DLD1 (cell line): ENCODE data around the gene ATRN.

ENCODE experiments used
- in situ Hi-C: cut with HindIII; loops from 2 replicates; pipeline ENCODE4 v1.10.0; 2017; ENCODE audit warnings: low sequenced_read_pairs

Gene ATRN

DNA sequence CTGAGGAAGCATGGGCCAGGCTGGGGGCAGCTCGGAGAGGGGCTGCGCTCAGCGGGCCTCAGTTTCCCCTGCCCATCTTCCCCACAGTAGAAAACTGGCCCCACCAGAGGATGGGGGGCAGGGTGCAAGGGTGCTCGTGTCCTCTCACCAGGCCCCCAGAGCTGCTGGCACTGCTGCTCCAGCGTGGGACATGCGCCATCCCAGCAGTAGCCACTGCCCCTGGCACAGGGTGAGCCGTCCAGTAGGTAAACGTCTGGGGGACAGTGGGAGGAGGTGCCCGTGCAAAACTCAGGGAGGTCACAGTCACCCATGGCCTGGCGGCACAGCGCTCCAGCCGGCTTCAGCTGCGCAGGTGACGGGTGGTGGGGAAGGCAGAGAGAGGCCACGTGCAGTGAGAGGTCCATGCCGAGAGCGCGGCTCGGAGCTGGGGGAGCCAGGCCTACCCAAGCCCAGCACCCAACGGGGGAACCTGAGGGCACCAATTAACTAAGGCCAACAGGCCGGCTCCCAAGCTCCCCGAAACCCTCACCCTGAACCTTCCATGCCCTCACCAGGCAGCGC is 201.2 kb downstream of the ATRN start:
- in situ Hi-C loops, result no loop called here

DNA sequence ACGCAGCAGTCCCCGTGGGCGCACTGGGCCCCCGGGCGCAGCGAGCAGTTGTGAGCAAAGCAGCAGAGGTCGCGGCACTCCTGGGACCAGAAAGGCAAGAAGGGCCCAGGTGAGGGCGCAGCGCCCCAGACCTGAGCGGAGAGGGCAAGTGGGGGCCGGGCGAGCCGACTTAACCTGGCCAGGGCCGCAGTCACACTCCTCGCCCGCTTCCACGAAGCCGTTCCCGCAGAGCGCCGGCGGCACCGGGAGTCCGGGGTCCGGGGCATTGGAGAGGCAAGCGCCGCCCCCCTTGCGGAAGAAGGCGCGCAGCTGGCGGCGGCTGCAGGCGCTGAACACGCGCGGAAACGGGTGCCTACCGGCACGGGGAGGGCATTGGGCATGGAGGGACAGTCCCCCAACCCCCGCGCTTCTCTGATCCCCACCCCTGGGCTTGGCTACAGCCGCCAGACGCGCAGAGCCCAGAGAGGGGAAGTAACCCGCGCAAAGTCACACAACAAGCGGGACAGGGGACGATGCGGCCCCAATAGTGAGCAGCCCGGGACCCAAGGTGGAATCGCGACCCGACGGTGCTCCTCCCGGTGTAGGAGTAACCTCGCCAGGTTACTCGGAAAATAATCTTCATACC is 201.8 kb downstream of the ATRN start:
- in situ Hi-C loops, result no loop called here

DNA sequence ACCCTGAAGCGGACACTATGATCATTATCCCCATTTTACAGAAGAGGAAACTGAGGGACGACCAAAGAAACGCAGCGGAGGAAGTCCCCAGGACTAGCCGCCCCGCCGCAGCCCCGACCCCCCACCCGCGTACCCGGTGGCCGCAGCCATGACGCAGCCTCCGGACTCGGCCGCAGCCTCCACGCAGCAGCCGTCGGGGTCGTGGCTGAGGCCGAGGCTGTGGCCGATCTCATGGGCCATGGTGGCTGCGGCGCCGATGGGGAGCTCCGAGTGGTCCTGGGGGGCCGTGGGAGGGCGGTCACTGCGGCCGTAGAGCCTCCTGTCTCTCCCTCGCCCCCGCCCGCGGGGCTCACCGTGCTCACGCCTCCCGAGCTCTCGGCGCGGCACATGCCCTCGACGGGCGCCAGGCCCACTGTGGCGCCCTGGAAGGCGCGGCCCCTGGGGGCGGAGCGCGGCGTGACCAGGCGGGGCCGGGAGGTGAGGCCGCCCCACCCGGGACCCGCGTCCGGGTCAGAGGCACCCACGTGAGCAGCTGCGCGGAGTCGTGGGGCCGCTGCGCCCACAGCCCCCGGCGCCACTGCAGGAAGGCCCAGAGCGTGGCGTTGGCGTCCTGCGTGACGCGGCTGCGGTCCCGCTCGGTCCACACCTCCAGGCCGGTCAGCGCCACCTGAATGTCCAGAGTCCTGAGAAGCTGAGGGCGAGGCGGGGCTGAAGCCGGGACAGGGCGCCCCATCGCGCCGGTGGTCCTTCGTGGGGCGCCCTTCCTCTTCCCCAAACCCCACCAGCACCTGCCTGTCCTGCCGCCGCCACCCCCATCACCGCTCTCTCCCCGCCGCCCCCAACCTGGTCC is 202.6 kb downstream of the ATRN start:
- in situ Hi-C loops, result no loop called here

DNA sequence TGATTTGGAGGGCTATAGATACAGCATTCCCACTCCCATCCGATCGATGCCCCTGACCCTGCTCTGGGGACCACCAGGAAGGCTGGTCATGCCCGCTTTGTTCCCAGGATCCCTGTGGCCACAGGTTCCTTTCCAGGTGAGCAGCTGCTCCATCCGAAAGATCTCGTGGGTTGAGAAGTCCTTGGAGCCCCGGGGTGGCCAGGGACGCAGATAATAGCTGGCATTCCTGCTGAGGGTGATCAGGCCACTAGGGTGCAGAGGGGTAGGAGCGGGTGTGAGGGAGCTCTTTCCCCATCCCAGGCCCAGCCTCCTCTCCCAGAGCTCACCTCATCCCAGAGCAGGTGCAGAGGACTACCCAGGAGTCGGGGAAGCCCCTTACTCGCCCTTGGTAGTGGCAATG is 203.6 kb downstream of the ATRN start:
- in situ Hi-C loops, result no loop called here

DNA sequence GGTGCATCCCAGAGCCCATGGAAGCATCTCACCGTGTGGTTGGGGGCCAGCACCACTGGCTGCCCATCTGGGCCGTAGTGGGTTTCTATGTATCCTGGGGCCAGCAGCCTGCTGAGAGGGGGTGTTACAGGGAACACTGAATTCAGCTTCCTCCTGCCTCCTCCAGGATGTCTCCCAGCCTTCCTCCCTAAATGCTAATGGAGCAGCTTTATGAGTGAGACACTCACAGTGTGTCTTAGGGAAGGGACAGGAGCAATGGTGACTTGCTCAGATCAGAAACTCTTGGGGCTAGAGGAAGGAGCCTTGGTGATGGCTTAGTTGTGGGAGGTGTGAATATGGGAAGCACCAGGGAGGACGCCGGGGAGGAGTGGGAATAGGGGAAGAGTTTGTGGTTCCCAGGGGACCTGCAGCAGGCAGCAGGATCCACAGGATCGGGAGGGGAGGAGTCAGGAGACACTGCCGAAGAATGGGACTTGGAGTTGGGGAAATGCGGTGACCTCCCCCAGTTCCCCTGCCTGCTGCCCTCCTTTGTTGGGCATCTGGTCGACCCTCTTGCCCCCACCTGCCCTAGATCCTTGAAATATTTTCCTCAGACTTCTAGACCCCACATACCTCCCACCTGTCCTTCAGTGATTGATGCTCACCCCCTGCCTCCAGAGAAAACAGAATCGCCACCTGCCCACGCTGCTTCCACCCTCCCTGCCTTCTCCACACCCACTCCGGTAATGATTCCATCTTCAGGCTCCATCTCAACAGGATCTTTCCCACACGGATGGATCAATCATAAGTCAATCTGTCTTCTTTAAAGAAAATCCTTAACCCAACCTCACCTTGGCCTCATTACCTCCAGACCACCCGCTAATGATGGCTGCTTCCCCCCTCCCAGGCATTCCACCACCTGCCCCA is 204.4 kb downstream of the ATRN start:
- in situ Hi-C loops, result no loop called here

DNA sequence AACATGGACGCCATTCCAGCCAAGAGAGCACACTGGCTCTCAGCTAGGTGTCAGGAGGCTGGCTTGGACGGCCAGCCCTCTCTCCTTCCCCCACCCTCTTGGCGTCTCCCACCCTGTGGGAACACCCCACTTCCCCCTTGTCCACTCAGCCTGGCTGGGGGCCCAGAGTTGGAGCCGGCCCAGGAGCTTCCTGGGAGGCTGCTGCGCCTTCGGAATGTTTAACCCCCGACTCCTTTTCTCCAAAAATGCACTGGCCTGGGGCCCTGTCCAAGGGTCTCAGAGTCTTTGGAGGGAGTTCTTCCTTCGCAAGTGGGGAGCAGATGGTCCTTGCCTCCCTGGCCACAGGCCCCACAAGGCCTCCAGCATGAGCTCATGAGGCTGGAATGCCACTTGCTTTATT is 206.9 kb downstream of the ATRN start:
- in situ Hi-C loops, result no loop called here

DNA sequence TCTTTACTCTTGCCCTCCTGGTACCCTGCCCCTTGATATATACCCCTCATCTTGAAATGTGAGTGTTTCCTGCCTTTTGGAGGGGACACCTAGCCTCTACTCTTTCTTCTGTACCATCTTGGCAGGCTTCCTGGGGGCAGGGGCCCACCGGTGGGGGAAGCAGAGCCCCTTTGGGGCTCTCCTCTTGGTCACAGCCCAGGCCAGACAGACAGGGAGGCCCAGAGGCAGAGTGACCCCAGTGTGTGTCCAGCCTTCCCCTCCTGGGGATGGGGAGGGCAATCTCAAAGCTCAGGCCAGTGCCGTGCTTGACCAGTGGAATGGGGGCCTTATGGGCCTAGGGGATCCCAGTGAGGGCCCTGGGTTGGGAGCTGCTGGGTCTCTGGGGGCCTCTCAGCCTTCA is 207.4 kb downstream of the ATRN start:
- in situ Hi-C loops, result no loop called here

DNA sequence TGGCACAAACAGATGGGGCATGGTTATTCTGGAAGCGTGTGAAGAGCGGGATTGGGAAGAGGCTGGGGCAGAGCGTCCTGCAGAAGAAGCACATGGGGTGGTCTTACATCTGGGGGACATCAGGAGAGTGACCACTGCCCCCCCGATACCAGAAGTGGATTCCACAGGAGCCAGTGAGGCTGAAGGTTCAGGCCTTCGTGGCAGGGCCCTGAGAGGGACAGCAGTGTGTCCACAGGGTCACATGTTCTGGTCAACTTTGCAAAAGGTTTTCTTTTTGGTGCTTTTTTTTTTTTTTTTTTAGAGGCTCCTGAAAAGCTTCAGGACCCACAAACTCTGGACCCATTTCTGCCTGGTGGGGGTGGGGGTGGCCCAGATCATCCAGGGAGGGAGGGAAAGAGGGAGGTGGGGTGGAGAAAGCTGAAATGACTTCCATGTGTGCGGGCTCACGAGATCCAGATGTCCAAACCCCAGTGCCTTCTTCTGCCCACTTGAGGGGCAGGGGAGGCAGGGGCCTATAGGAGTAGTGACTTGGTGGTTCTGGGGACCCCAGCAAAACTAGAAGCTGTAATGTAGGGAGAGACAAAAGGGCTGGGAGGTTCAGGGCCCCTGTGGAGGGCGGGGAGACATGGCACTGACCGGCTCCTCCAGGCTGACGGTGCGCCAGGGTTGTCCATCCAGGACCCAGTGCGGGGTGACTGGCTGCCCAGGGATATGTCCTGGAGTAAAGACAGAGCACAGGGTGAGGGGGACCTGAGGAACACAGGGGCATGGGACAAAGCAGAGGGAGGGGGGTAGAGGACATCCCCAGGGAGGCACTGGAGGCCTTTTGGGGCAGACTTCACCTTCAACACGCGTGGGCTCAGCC is 208.3 kb downstream of the ATRN start:
- in situ Hi-C loops, result no loop called here

DNA sequence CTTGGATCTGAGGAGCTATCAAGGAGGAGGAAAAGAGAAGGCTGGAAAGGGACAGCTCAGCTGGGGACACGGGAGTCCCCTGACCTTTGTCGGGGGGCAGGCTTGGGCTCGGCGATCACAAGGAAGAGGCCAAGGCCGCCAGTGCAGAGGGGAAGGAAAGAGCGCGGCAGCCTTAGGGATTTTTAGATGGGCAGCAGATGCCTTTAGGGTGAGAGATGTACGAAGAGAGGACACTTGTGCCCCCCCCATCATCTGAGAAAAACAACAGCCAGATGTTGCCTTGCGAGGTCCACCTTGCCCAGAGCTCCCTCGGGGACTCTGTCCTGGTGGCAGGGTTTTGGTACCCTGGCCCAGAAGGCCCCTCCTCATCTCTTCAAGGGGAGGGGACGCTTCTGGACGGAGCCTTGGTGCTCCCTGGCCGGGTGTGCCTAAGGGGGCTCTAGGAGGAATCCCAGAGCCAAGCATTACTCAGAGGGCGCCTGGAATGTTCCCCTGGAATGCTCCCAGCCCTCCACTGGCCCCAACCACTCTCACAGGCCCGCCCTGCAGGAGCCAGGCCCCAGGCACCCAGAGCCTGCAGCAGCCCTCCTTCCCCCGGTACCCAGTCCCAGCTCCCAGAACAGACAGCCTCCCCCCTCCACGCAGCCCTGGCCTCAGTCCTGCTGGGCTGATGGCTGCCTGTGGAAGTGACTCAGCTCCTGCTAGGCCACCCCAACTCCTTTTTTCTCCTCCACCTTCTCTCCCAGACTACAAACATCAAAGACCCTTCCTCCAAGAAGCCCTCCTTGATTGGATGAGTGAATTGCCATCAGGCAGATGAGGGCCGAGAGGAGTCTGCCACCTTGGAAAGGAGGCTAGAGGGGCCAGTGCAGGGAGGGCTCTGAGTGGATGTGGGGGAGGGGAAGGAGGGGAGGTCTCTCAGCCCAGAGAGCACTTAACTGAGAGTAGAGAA is 209.2 kb downstream of the ATRN start:
- in situ Hi-C loops, result no loop called here

DNA sequence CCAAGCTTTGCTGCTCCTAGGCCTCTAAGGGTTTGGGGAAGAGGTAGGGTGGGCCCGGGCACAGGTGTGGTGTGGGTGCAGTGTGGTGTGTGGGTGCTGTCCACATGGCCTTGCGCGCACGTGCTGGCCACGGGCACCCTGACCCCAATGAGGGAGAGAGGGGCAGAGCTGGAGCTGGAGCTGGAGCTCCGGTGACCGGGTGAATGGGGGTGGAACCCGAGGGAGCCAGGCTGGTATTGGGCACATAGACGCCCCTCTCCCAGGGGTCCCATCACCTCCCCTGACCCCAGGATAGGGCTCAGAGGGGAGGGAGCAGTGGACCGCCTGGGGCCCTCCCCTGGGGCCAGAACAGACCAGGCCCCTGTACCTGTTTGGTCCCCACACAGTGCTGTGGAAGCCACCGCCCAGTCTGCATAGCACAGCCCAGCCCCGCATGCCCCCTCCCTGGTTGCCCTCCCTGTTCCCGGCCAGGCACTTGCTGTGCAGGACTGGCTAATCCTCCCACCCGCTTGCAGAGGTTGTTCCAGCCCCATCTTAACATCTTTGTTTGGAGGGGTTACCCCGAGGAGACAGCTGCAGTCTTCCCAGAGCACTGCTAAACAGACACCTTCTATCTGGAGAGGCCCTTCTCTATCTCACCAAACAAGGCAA is 210.0 kb downstream of the ATRN start:
- in situ Hi-C loops, result no loop called here

DNA sequence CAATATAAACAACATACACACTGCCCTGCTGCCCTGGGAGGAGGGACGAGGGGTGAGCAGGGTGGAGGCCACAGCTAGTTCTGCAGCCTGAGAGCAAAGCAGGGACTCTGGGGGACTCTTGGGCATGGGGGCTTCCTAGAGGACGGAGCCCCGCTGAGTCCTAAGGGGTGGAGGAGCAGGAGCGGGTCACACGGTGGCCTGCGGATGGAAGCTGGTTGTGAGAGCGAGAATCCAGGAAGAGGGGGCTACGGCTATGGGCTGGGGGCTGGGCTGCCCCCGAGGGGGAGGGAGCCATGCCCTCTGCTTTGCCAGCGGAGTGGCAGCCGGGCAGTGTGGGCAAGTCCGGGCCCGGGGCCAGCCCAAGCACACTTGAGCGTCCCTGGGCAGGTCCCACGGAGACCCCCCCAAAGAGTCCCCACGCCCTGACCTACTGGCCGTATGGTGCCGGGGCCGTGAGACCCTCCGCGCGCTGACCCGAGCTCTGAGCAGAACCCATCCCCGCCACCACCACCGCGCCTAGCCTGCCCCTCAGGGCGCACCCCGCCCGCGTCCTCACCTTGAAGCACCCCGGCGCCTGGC is 210.6 kb downstream of the ATRN start:
- in situ Hi-C loops, result no loop called here

DNA sequence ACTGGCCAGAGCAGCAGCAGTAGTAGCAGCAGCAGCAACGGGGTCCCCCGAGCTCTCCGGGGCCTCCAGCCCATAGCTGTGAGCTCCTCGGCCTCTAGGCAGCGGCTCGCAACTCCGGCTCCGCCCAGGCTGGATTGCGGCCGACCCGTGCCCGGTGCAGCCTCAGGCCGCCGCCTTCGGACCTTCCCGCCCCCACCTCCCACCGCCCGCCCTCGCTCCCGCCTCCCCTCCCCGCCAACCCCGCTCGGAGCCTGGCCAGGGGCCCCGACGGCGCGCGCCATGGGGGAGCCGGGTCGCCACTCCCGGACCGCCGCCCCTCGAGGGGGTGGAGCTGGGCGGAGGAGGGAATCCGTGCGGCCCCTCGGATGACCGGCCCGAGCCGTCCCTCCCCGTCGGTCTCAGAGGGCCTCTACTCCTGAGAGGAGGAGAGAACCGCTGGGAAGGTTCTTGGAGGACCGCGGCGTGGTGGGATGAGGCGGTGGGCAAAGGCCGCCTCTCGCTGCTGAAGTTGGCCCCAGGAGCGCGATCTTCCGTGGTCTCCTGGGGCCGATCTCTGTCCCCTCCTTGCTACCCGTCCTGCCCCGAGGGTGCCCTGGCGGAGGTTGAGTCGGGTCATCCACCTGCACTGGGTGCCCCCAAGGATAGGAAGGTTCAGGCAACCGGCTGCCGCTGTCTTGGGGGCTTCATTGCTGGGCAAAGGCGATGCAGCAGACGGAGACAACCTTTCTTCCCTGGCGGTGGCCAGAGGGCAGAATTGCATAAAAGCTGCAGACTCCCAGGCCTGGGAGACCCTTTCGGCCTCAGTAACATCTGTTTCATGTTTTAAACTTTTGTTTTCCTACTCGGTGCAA is 211.3 kb downstream of the ATRN start, which contains the start of gene ADAM33:
Gene ADAM33 (minus strand): TSS at position 80 of the 851 bp plus-strand sequence. CDS start 6 bp downstream, at position 74.
- in situ Hi-C loops, result no loop called here

DNA sequence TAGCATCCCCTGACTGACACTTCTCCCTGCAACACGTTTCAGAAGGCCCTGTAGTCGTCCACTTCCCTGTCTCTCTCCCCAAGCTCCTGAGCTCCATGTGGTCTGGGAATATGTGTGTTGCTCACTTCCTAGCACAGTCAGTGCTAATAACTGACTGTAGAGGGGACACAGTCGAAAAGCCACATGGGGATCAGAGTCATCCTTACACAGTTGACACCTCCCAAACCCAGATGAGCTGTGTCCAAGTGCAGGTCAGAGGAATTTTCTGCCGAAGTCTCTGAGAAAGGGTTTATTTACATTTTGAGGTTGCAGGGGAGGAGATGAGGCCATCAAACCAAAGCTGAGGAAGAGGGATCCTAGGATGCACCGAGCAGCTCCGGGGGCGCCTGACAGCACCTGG is 214.5 kb downstream of the ATRN start:
- in situ Hi-C loops, result no loop called here

DNA sequence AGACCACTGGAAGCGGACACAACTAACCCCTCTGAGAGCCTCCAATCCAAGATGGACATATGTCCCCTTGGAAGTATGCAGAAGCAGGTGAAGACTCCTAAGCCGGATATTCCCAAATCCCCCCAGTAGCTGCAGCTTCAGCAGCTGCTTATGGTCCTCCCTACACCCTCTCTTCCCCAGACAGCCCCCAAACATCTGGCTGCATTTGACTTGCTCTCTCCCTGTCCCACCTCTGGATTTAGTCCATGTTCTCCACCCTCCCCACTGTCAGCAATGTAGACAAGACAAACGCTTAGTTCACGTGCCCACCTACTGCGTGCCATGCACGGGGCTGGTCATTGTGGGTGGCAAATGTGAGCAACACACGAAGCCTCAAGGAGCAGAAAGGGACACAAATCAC is 215.6 kb downstream of the ATRN start:
- in situ Hi-C loops, result no loop called here

DNA sequence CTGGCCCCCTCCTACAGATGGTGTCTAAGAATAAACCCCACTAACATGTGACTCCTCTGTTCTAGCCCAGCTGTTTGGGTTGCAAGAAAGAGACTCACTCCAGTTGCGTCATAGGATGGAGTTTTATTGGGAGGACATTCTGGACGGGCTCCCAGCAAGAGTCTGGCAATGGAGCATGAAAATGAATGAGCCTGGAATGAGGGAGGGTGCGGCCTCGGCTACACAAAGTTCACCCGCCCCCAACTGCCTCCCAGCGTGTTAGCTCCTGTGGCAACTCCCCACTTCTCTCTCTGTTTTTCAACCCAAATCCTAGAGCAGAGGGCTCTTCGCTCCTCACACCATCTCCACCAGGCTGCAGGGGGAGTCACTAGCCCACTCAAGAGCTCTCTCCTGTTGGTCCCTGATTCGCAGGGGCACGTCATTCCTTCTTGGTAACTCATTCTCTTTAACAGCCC is 216.1 kb downstream of the ATRN start:
- in situ Hi-C loops, result no loop called here

DNA sequence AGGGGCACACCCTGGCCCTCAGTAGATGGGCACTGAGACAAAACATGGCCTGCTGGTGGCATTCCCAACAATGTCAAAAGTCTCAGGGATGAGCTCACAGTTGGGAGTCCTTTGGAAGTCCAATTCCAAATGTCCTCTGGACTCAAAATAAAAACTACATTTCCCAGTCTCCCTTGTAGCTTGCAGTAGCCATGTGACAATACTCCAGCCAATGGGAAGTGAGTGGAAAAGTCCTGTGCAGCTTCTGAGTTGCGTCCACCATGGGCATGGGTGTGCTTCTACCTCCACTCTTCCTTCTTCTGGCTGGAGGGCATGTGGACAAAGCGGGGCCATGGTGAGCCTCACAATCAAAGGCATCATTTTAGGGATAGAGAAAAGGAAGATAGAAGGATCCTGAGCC is 216.8 kb downstream of the ATRN start:
- in situ Hi-C loops, result no loop called here

DNA sequence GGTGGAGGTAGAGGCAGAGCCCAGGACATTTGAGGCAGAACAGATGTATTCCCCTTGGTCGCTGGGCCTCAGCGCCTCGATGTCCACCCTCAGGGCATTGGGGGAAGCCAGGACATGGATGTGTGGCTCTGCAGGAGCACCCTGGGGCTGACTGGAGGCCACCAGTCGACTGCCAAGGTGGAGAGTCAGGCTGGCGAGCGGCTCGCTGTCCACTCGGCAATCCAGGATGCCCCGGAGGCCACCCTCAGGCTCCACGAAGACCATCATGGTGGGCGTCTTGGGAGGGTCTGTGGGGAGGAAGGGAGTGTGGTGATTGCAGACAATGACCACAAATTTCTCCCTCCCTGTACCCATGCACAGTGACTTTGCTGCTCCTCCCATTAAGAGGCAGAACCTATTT is 219.2 kb downstream of the ATRN start:
- in situ Hi-C loops, result no loop called here
